GM21423 (cell line): ENCODE data around the gene WWTR1.
A peak's percentile ranks its signal among the peaks of the same experiment; 100 is the strongest.

ENCODE experiments used
- ATAC-seq: cut with Tn5 transposase; IDR thresholded peaks from one replicate; pipeline ENCODE4 v1.9.1; 2021; ENCODE audit warnings: mild to moderate bottlenecking, moderate library complexity; ENCODE audit not compliant: unreplicated experiment

The WWTR1 gene

DNA sequence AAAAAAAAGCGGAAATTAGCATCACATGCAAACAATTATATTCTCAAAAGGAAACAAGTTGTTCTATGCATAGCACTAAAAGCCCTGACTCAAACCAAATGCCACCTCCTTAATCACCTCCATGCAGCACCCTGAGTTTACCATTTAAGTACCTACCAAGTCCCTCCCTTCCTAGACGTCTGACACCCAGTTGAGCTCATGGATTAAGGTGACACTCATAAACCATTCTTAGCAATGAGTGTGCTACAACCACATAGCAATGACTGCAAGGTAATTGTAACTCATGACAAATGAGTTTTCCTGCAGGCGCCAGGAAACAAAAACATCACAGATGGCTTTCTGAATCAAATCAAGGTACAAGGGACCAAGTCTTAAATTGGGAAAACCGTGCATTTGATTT, 32.0 kb downstream of the WWTR1 start:
- no peak for ATAC-seq

DNA sequence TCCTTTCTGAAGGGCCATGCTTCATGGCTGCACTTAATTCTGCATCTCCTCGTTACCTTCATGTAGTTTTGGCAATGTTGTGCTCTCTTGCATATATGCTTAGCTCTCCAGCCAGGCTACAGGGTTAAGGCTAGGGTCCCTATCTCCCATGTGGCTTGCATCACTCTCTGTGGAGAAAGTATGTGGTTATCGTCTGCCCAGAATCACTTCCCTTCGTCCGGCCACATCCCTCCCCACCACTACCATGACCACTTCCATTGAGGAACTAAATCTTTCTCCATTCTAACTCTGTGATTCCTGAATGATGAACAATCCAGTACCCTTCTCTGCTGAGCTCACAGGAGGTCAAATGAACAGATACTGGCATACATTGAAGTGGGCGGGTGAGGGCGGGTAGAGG, 34.0 kb downstream of the WWTR1 start:
- ATAC-seq: no peak

GRCh38 chr3:149621218-149622005, 36.4 kb downstream of the WWTR1 start:
- peak; percentile 64 for ATAC-seq

DNA sequence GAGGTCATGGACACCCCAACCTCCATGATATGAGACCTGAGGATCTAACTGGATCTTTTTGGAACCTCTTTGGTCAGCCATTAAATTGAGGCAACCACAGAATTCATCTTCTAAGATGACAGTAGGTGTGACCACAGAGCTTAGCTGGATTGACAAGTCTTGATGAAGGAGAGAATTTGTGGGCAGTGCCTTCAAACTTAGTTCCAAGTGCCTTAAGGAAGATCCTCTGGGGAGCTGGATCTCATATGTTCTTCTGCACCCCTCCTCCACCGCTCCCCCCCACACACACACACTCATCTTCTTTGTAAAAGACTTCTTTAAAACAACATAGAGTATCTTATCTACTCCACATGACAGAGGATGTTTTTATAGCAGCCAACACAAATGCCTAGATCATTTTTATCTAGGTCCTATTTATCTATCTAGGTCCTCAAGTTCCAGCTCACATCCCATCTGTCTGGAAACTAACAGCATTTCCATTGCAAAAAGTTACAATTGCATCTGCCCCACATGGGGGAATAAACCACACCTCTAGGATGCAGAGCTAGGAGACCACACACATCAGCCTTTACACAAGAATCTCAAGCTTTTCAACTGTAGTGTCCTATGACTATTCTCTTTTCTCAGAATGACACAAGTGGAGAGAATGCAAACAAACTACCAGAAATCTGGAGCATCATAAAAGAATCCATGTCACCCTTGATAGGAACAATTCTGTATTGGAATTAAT, 37.4 kb downstream of the WWTR1 start:
- no peak for ATAC-seq

- no peak for ATAC-seq
These were observed 38.7 kb downstream of the WWTR1 start for GRCh38 chr3:149619136-149619535.

DNA sequence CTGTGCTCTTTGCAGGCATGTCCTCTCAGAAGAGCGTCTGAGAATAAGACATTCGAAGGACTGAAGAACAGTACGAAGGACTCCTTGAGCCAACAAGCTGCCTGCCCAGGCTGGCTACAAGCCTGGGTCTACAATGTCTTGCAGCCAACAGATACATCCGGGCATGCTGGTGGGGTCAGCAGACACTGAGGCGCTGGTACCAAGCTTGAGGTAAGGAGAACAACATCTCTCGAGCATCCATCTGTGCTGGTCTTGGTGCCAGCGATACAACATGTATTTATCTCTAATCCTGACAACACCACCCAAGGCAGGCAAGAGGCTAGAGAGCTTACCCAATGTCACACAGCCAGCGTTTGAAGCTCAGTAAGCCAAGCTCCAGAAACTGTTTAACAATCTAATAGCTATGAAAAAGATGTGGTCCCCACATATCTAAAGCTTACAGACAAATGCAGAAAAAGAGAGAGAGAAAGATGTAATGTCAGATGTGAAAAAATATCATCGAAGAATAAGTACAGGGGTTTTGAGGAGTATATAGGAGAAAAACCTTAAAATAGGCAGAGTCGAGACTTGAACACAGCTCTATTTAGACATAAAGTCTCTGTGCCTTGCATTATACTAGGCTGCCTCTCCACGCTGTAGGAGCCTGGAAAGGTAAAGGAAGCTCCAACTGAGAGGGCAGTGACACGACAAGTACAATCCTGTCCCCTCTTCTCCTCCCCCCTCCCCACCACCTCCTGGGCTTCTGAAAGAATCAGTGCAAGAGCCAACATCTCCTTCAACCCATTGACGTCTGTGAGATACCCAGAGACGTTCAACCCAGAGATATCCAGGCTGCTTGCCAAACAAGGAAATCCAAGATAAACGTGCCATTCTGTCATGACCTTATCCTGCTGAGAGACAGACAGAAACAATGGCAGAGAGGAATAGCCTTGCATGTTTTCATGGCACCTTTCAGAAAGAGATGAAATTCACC, 39.4 kb downstream of the WWTR1 start:
- no peak for ATAC-seq

DNA sequence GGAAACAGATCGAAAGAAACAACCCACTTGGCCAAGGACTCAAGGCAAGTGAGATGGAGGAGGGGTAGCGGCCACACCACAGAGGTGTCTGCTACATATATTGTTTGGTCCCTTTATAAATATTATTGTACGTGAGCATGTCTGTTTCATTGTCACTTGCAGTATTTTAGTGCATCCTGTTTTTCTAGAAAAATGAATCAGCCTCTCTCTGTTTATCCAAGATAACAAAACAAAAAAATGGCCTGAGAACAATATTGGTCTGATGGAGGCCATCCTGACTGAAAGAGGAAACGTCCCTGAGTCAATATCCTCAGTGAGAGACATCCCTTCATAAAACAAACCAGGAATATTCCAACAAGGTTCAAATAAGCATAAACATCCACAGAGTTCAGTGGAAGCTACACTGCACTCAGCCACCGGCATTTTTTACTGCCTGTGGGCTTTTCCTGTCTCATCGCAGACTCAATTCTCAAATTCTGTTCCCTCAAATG, 42.0 kb downstream of the WWTR1 start:
- no peak for ATAC-seq

- ATAC-seq: no peak
These were observed 43.8 kb downstream of the WWTR1 start for GRCh38 chr3:149613988-149614387.

DNA sequence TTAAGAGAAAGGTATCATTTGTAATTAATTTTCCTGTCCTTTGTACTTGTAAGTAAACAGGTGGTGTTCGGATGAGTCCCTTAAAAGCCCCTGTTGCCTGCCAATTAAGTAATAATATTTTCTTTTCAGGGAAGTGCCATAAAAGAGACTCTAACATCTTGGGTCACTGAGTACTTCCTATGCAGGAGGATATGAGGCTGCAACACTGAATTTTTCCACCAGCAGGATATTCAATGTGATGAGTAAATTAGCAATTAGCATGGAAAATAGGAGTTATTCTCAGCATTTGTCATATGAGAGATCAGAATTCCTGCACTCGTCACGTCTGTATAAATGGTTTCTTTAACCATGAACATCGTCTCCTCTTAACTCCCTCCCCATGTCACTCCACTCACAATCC, 45.4 kb downstream of the WWTR1 start:
- no peak for ATAC-seq

GRCh38 chr3:149611149-149611548, 46.7 kb downstream of the WWTR1 start:
- ATAC-seq: no peak

DNA sequence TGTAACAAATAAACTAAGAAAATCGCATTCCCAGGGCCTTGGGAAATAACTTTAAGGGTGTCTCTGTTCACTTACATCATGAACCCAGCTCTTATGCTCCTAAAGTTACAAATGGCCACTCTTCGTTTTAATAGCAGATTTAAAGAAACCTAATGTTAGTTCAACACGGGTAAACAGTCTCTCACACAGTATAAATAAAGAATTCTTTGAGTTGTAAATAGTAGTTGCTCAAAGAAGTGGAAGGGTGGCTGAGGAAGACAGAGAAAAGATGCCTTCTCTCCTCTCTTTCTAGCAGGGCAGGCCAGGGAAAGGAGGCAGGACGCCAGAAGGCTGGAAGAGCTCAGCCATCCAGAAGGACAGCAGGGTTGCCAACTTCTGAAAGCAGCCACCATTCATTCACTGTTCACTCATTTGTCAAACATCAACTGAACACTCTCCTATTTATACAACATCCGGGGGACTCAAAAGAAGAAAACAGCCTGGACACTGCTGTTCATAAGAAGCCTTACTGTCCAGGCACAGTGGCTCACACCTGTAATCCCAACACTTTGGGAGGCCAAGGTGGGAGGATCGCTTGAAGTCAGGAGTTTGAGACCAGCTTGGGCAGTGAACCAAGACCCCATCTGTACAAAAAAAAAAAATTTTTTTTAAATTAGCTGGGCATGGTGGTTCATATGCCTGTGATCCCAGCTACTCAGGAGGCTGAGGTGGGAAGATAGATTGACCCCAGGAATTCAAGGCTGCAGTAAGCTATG, 47.3 kb downstream of the WWTR1 start:
- ATAC-seq: no peak

GRCh38 chr3:149609595-149609994, 48.2 kb downstream of the WWTR1 start:
- ATAC-seq: peak; percentile 92

DNA sequence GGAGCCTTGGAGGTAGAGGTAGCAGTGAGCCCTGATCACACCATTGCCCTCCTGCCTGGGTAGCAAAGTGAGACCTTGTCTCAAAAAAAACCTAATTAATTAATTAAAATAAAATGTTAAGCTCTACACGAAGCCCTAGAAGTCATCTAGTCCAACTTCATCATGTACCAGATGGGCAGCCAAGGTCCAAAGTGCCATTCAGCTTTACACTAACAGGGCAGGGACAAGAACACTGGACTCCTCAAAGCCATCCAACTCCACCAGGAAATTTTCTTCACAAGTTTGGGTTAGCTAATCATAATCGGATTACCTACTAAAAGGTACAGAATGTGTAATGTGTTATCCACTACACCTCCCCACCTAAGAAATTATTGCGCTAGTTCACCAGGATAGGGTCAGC, 48.8 kb downstream of the WWTR1 start:
- no peak for ATAC-seq

GRCh38 chr3:149605902-149606301, 51.9 kb downstream of the WWTR1 start:
- ATAC-seq: no peak

DNA sequence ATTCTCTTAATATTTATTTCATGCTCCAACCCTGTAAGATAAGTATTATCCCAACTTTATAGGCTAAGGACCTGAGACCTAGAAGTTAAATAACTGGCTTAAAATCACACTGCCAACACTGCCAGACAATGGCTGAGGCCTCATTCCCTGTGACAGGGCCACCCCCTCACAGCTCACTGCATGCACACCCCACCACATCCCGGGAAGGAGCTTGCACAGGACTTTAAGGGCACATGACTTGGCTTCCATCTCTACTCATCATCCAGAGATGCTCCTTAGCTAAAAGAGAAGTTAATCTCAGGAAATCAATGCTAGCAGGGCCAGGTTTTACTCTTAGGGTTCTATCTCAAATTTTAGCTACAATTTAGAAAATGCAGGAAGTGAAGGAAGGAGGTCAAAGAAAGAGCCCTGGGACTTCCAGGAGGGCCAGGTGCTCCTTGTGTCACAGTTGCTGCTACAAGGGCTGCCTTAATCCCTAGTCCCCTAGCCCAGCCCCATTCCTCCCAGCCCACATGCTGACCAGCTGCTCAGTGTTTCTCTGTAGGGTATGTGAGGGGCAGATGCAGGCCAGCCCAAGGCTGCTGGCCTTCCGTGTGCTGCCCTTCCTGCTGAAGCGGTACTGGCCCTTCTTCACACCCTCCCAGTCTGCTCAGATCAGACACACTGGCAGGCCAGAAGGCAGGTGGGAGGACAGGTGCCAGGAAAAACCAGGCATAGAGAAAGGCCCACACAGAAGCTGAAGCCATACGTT, 53.5 kb downstream of the WWTR1 start:
- no peak for ATAC-seq

DNA sequence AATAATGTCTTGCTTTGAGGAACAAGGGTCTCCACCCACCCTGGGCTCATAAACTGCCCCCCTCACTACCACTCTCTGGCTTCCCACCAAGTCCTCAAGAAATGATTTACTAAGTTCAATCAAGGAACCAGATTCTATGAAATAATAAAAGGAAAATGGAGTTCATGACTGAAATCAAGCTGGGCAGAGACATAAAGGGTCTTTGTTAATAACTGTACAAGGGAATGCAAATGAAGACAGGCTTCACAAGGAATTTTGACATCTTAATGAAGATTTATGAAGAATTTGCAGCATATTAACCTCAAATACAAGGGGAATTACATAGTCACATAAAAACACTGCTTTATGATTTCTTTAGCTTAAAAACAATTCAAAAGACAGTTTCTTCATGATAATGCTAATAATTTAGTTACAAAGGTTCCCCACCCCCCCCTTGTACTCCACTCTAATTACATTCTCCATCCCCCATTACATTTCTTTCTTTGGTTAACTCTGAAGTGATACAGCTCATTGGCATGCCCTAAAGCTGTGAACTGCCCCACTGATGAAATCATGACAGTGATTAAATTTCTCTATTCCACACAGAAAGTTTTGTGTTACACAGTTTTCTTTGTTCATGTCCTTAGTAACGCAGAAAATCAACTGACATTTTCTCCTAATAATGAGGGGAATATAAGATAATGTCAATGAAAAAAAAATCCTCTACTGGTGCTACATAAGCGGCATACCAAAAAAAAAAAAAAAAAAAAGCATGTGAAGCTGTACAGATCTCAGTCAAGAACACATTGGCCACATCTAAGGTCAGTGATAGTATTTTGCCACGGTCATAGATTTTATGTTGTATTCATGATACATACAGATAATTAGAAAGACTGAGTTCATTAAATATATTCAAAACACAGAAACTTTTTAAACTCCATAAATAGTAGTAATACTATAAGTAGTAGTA, 54.4 kb downstream of the WWTR1 start:
- ATAC-seq: no peak

GRCh38 chr3:149600634-149601033, 57.2 kb downstream of the WWTR1 start:
- no peak for ATAC-seq

DNA sequence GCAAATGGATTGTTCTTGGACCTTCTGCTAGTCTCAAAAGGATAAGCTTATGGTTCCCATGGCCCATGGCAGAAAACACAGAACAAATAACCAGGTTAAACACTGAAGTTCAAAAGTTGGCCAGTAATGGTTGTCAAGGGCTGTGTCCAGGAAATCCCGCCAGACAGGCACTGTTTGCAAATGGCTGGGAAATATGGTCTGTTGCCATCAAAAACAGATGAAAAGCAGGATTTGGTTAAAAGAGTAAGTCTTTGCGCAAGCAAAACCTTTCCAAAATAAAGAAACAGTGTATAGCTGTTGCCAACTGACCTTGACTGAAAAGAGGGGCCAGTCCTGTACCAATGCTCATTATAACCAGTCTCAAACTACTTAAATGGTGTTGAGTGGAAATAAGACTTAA, 58.6 kb downstream of the WWTR1 start:
- no peak for ATAC-seq
